C4-2B (cell line): ENCODE data around the gene DYNLL2.

Source experiments
- ZFX ChIP-seq: fragments of 450-650 bp; IDR thresholded peaks from 2 replicates; pipeline ENCODE4 v1.6.1; 2017
- TF ChIP-seq, protein P1 (sequence below): fragments of 450-650 bp; conservative IDR thresholded peaks from 2 replicates; pipeline ENCODE4 v1.5.1; 2017; ENCODE audit warnings: mild to moderate bottlenecking

DNA sequence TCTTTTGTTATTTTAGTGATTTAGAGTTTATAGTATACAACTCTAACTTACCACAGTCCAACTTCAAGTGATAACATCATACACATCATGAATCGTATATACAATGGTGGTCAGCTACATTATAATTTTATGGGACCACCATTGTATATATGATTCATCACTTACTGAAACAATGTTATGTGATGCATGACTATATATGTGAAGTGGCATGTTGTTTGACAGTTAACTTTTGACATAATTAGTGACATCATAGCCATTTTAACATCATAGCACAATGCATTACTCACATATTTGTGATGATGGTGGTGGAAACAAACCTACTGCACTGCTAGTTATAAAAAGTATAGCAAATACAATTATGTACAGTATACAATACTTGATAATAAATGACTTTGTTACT lies 21.9 kb downstream of the DYNLL2 start:
- TF ChIP-seq, protein P1, sequence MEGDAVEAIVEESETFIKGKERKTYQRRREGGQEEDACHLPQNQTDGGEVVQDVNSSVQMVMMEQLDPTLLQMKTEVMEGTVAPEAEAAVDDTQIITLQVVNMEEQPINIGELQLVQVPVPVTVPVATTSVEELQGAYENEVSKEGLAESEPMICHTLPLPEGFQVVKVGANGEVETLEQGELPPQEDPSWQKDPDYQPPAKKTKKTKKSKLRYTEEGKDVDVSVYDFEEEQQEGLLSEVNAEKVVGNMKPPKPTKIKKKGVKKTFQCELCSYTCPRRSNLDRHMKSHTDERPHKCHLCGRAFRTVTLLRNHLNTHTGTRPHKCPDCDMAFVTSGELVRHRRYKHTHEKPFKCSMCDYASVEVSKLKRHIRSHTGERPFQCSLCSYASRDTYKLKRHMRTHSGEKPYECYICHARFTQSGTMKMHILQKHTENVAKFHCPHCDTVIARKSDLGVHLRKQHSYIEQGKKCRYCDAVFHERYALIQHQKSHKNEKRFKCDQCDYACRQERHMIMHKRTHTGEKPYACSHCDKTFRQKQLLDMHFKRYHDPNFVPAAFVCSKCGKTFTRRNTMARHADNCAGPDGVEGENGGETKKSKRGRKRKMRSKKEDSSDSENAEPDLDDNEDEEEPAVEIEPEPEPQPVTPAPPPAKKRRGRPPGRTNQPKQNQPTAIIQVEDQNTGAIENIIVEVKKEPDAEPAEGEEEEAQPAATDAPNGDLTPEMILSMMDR: no peak
- no peak for TF ChIP-seq ZFX
